HT1080 (cell line): ENCODE results near the gene PRDX2. TPM values are rescaled to one million over a fixed set of nuclear protein-coding genes. Genes with fewer than 3 reads are reported as not detected.
A peak's percentile ranks its signal among the peaks of the same experiment; 100 is the strongest.
"Not testable (repeated sequence)": the region's sequence is repeated elsewhere in the genome, so short reads cannot be mapped to it uniquely, and the experiment has no call there.

ENCODE experiments used
- DNase-seq: peaks from one replicate; pipeline ENCODE4 v3.0.0-alpha.2; 2015; ENCODE audit warnings: low read depth
- total RNA-seq: library from RNA; depleted of rRNA; stranded (reverse); fragments of >200 nt; shearing (Covaris generic); gene quantifications from 2 replicates; pipeline ENCODE4 v1.2.3, GENCODE V29; 2014

PRDX2 gene
- total RNA-seq, 1 experiment from 2014 or later = 94.3 TPM

DNA sequence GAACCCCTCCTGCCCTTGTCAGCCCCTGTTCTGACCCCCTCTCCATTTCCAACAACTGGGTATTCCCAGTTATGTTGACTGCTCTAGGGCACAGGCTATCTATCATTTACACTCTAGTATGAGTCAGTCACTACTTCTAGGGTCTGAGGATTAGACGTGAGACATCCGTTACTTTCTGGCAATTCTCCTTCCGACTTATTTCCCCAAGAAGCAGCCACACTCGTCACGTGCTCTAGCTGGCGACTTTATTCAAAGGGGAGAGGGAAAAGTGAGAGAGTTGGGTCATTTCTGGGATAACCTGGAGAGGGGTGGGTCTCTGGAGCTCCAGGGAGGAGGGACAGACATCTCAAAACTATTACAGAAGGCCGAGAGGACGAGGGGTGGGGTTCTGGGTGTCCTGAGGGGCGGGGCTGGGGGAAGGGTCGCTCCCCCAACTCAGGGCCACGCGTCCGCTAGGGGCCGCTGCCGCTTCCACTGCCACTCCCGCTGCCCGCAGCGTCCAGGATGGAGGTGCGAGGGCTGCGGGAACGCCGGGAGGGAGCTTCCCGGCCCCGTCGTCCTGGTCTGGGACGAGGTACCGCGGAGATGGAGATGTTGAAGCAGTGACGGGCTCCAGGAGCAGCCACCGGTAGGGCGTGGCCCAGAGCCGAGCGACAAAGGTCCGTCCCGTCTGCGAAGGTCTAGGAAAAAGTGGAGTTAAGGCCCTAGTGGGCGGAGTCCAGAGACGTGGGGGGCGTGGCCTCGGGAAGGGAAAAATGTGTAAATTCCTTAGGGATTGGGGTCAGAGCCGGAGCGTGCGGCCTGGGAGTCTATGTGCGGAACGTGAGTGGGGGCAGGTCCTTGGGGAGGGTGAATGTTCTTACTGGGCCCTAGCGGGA, 23.9 kb upstream of the PRDX2 start:
- no peak for DNase-seq

DNA sequence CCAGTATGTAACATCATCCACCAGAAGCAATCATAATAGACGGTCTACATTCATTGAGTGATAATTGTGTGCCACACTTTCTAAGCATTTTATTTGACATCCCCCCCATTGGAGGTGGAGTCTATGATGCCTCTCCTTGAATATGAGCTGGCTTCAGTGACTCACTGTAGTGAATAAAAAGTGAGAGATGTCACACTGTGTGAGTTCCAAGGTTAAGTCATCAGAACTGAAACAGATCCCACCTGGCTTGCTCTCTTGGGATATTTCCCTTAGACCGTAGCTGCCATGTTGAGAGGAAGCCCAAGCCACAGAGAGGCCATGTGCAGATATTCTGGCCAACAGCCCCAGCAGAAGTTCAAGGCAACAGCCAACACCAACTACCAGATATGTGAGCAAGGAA, 20.2 kb upstream of the PRDX2 start:
- DNase-seq = peak; percentile 56

DNA sequence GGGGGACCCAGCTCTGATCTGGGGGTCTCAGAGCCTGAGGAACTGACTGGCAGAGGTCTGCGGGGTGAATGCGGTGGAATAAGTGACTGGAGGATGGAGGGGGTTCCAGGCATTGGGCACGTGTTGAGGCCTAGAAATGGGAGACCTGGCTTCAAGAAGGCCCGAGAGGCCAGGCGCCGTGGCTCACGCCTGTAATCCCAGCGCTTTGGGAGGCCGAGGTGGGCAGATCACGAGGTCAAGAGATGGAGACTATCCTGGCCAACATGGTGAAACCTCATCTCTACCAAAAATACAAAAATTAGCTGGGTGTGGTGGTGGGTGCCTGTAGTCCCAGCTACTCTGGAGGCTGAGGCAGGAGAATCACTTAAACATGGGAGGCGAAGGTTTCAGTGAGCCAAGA, 16.2 kb upstream of the PRDX2 start:
- DNase-seq = not testable (repeated sequence)

DNA sequence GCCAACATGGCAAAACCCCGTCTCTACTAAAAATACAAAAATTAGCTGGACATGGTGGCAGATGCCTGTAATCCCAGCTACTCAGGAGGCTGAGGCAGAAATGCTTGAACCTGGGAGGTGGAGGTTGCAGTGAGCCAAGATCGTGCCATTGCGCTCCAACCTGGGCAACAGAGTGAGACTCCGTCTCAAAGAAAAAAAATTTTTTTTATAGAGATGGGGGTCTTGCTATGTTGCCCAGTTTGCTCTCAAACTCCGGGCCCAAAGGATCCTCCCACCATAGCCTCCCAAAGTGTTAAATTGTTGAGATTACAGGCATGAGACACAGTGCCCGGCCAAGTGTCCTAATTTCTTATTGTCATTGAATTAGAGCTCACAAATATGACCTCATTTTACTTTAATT, 15.6 kb upstream of the PRDX2 start:
- not testable (repeated sequence) for DNase-seq

DNA sequence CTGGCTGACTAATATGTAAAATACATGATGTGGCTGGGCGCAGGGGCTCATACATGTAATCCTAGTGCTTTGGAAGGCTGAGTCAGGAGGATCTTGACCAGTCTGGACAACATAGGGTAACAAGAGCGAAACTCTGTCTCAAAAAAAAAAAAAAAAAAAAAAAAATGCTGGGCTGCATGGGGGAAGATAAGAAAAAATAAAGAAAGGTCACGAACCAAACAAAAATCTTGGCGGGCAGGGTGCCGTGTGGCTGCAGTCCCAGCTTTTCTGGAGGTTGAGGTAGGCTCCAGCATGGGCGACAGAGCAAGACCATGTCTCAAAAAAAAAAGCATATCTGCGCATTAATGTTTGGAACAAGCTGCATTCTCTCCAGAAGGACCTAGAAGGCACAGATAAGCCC, 13.5 kb upstream of the PRDX2 start:
- no peak for DNase-seq

DNA sequence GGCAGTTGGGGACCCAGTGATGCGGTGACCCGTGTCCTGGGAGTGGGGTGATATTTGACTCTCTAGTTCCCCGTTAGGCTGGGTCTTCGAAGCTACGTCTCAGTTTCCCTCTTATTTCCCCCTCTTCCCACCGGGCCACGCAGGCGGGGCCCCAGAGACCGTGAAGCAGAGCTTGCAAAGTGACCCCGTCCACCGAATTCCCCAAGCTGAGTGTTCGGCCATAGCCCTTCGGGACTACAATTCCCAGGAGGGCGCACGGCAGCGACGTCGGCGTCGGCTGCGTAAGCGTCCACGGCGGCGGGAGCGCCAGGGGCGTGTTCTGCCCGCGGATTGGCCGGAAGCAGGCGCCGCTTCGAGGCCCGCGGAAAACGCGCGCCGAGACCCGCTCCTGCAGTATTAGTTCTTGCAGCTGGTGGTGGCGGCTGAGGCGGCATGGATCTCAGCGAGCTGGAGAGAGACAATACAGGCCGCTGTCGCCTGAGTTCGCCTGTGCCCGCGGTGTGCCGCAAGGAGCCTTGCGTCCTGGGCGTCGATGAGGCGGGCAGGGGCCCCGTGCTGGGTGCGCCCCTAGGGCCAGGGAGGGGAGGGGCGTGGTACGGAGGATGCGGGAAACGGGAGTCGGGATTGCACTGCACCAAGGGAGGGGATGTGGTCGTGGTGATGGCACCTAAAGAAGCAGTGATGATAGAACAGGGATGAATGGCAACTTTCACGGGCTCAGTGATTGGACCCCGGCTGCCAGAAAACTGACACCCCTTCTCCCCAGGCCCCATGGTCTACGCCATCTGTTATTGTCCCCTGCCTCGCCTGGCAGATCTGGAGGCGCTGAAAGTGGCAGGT, 4.9 kb upstream of the PRDX2 start, which contains the start of gene RNASEH2A:
TSS of gene RNASEH2A (plus strand) at position 343 of the 840 bp plus-strand sequence. CDS start at position 433, 90 bp downstream.
- peak; percentile 86 for DNase-seq

DNA sequence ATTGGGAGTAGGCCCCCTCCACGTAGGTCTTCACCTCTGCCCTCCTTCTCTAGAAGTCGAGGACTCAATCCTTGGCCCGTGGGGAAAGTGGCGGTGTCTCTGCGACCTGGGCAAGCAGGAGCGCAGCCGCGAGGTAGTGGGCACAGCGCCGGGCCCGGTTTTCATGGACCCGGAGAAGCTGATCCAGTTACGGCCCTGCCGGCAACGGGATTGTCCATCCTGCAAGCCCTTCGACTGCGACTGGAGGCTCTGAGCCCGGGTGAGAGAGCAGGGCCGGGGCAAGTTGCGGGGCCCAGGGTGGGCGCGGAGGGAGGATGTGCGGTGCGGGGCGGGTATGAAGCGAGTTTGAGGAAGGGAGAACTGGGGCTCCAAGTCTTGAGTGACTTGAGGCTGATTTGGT, 2.5 kb upstream of the PRDX2 start:
- DNase-seq = no peak

DNA sequence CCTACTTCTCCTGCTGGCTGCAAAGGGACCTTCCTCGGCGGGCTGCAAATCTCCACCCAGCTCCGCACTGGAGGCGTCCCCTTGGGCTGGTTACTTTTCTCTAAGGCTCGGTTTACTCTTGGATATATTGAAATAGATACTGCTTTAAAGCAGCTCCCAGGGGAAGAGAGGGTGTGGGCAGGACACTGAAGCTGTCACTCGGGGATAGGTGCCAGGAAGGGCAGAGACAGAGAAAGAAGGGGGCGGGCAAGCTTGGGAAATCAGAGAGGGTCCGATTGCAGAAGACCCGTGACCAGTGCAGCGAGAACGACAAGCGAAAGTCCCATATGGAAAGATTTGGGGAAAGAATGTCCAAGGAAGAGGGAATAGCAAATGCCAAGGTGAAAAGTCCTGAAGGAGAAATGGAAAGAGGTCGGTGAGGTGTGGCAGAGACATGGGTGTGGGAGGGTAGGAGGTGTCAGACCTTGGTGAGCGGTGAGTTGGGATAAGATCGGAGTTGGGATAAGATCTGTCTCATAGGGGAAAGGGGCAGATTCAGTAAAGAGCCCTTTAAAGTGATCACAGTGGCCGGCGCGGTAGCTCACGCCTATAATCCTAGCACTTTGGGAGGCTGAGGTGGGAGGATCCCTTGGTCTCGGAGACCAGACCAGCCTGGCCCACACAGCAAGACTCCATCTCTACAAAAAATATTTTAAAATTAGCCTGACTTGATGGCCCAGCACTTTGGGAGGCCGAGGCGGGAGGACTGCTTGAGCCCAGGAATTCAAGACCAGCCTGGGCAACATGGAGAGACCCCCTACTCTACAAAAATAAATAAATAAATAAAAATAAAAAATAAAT, 887 bp upstream of the PRDX2 start:
- no peak for DNase-seq

DNA sequence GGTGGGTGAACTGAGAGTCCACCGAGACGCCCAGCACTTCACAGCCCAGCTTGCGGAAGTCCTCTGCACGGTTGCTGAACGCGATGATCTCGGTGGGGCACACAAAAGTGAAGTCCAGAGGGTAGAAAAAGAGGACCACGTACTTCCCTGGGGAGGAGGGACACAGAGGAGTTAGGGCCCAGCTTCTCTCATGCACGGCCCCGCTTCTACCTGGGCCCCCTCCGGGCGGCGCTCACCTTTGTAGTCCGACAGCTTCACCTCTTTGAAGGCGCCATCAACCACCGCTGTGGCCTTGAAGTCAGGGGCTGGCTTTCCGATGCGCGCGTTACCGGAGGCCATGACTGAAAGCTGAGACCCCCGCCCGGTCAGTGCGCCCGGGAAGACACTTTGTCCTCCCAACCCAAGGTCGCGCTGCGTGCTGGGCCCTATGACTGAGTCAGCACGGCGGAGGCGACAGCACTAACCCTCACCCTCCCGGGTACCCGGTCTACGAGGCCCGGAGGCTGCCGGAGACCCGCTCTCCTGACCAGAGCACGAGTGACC, 606 bp downstream of the PRDX2 start:
- DNase-seq = no peak

DNA sequence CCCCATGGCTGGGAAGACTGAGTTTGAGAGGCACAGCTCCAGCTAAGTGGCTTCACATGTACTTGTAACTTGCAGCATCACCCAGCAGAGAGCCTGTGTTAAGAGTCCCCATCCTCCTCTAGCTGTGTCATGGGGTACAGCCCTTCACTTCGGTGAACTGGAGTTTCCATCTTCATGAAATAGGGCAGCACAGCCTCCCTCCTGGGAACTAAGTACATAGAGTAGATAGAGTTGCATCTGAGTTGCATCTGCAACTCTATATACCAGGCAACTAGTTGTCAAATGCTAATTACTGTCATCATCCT, 1.2 kb downstream of the PRDX2 start:
- no peak for DNase-seq

DNA sequence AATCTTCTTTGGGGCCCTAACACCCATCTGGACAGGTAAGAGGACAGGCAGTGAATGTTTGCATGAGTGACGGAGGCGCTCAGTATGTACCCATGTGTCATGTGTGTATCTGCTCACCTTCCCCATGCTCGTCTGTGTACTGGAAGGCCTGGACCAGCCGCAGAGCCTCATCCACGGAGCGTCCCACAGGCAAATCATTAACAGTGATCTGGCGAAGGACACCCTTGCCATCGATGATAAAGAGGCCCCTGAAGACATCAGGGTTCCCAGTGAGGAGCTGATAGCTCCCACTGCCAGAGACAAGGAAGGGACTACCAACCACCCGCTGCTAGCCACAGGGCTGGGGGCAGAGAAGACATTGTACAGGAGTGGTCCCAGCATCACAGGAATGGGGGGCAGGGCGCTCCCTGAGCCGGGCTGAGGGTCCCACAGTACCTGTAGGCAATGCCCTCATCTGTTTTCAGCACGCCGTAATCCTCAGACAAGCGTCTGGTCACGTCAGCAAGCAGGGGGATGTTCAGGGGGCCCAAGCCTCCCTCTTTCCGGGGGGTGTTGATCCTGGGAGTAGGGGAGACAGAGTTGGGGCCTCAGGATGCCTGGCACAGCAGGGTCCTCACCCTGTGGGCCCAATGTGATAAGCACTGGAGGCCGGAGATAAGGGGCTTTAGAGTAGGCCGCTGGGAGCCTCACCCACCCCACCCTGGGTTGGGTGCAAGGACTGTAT, 1.7 kb downstream of the PRDX2 start:
- no peak for DNase-seq

DNA sequence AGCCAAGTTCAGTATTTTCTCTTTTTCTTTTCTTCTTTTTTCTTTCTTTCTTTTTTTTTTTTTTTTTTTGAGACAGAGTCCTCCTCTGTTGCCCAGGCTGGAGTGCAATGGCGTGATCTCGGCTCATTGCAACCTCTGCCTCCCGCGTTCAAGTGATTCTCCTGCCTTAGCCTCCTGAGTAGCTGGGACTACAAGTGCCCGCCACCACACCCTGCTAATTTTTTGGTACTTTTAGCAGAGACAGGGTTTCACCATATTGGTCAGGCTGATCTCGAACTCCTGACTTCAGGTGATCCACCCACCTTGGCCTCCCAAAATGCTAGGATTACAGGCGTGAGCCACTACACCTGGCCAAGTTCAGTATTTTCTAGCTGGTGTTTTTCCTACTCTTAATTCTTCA, 4.0 kb downstream of the PRDX2 start:
- not testable (repeated sequence) for DNase-seq

DNA sequence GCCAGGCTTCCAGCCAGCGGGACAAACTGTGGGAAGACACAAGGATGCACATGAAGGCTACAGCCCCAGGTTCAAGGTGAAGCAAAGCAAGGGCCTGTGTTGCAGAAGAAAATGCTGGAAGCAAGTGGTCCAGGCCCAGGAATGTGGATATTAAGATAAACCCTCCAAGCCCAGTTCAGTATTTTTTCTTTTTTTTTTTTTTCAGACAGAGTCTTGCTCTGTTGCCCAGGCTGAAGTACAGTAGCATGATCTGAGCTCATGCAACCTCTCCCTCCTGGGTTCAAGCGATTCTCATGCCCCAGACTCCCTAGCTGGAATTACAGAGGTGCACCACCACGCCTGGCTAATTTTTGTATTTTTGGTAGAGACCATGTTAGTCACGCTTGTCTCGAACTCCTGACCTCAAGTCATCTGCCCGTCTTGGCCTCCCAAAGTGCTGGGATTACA, 4.4 kb downstream of the PRDX2 start:
- no peak for DNase-seq

DNA sequence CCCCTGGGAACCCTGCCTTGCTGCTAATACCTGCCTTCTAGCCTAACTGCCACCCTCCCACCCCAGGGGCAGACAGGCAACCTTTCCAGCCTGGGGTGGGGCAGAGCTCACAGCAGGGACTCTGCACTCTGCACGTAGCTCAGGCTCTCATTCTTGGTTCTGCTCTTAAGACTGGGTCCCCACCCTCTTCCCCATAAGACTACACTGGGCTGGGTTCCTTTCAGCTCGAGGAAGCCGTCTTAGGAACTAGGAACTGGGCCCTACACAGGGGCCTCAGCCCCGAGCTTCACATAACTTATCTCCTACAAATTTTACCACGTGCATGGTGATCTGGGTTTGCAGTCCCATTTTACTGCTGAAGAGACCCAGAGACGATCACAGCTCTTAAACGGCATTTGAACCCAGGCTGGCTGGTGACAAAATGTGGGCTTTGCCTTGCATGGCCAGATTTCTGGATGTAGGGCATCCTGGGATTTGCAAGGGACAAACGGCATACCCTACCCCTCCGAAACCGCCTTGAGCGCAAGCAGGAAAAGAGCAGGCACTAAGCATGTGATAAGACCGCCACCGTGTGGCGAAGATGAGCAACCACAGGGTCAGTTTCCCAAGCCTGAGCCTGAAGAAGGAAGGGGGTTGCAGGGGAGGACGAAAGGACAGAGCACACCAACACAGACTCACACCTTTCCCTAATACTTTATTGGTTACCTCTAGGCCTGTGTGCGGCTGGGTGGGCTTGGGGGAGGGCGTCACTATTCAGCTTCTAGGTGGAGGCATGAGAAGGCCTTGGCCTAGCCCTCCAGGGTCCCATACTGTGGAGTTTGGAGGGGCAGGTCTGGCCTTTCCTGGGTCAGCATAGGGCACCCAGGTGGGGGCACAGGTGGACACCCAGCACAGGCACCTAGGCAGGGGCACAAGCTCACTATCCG, 5.2 kb downstream of the PRDX2 start:
- peak; percentile 71 for DNase-seq

DNA sequence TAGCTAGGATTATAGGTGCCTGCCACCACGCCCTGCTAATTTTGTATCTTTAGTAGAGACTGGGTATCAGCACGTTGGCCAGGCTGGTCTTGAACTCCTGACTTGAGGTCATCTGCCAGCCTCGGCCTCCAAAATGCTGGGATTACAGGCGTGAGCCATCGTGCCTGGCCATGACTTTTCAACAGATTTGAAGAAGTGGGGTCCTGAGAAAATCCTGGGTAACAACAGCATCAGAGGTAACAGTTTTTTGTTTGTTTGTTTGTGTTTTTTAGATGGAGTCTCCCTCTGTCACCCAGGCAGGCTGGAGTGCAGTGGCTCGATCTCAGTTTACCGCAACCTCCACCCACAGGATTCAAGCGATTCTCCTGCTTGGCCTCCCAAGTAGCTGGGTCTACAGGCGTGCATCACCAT, 6.6 kb downstream of the PRDX2 start:
- no peak for DNase-seq

DNA sequence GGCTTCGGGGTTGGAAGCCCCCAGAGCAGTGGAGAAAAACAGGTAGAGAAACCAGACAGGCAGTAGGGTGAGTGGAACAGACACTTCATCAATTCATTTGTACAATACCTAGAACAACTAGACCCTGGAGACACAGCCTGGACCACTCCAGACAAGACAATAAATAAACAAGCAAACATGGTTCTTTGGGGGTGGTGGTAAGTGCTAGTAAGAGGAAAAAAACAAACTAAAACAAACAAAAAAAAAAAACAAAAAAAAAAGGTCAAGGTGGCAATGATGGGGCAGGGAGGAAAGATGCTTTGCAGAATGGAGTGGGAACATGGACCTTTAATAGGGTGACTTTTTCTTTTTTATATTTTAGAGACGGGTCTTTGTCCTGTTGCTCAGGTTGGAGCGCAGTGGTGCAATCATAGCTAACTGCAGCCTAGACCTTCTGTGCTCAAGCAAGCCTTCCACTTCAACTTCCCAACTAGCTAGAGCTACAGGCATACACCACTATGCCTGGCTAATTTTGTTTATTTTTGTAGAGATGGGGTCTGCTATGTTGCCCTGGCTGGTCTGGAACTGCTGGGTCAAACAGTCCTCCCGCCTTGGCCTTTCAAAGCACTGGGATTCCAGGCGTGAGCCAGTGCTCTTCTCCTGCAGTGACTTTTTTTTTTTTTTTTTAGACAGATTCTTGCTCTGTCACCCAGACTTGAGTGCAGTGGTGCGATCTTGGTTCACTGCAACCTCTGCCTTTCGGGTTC, 7.2 kb downstream of the PRDX2 start:
- no peak for DNase-seq

DNA sequence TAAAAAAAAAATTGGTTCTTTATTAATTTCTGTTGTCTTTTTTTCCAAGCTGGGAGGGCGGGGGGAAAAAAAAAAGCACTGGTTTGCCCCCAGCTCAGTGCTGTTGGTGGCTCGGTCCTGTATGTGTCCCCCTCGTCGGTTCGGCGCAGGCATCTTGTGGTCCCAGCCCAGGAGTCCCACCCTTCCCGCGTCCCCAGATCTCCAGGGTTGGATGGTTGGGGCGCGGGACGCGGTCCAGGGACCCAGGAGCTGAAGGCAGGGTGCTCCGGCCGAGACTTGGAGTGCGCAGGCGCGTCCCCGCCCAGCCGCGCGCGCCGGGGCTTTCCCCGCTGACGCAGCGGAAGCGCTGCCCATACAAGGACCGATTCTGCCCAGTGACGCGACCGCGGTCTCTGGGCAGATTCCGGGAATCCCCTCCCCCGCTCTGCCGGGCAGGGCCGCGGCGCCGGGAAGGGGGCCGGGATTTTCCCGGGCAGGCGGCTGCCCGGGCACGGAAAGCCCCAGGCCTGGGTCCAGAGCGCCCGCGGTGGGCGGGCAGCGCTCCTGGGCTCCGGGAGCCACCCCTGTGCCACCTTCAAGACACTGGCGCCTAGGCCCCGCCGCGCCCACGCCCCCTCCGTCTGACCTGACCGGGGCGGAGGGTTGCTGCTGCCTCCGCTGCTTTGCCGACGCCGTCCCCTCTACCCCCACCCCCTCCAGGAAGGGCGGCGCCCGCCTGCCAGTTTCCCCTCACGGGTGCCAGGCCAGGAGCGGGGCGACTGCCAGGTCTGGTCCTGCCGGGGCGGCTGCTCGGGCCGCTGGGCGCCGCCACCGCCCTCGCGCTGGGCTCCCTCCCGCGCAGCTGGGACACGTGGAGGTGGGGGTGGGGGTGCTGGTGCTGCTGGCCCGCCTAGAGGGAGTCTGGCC, 8.1 kb downstream of the PRDX2 start:
- DNase-seq = peak; percentile 90

DNA sequence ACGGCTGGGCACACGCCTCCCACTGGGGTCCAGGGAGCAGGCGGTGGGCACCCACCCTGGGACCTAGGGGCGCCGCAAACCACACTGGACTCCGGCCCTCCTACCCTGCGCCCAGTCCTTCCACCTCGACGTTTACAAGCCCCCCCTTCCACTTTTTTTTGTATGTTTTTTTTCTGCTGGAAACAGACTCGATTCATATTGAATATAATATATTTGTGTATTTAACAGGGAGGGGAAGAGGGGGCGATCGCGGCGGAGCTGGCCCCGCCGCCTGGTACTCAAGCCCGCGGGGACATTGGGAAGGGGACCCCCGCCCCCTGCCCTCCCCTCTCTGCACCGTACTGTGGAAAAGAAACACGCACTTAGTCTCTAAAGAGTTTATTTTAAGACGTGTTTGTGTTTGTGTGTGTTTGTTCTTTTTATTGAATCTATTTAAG, 8.7 kb downstream of the PRDX2 start:
- no peak for DNase-seq
